Stimulated activated CD8-positive, alpha-beta memory T cell treated with anti-CD3 and anti-CD28 coated beads, Interleukin-7, amount 100 ng/mL, for 1 hour (primary cell): ENCODE data around the gene PHF5A.
A peak's percentile ranks its signal among the peaks of the same experiment; 100 is the strongest.

ENCODE experiments used
- DNase-seq, 2 donors: peaks; one replicate each; pipeline ENCODE4 v3.0.0-alpha.2; 2020; ENCODE audit warnings: low read depth in 2 of 2

PHF5A gene, protein sequence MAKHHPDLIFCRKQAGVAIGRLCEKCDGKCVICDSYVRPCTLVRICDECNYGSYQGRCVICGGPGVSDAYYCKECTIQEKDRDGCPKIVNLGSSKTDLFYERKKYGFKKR

DNA sequence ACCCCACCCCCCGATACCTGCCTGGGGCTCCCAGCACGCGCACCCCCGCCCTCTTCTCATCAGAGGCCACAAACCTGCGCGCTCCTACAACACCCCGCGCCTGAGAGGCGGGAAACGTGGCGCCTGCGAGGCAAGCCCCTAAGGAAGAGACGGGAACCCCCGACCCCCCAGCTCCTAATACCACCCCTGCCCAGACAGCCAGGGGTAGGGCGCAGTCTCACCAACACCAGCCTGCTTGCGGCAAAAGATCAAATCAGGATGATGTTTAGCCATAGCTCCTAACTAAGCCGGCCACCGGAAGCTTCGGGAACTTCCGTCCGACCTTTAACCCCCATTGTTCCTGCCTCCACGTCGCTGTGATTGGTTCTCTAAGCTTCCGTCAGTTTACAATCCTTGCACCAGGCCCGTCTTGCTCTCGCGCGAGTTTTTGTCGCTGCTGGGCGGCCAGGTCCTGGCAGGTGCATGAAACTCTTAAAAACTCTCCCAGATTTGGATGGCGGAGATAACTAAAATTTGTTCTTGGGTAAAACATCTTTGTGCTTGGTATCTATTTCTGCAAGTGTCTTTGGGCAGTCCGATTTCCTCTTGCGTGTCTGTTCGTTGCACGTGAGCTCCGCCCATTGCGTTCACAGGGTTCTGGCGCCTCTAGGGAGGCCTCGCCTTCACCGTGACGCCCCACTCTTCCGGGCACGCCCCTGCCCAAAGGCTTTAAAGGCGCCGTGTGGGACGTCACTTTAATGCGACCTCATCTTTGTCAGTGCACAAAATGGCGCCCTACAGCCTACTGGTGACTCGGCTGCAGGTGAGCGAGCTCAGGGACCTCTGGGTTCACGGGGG lies at the start of gene PHF5A, which contains the start of gene ACO2:
PHF5A (minus strand) TSS at position 312 of the 837 bp plus-strand sequence; CDS start at position 273, 39 bp downstream.
ACO2 (plus strand) TSS at position 737 of the 837 bp plus-strand sequence; CDS start at position 767, 30 bp downstream.
- DNase-seq = peak; percentile 97 to 99

DNA sequence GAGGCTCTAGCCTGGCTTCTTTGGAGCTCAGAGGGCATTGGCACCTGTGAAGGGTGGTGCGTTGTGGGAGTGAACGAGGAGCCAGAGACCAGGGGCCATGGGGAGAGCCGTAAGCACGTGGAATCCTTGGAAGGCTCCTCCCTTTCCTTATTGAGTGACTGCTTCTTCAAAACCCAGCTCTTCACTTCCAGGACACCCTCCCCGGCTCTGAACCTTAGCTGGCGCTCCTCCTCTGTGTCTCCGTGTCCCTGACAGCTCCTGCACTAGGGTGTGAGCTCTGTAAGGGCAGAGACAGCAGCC lies 49.5 kb upstream of the PHF5A start:
- DNase-seq = no peak

DNA sequence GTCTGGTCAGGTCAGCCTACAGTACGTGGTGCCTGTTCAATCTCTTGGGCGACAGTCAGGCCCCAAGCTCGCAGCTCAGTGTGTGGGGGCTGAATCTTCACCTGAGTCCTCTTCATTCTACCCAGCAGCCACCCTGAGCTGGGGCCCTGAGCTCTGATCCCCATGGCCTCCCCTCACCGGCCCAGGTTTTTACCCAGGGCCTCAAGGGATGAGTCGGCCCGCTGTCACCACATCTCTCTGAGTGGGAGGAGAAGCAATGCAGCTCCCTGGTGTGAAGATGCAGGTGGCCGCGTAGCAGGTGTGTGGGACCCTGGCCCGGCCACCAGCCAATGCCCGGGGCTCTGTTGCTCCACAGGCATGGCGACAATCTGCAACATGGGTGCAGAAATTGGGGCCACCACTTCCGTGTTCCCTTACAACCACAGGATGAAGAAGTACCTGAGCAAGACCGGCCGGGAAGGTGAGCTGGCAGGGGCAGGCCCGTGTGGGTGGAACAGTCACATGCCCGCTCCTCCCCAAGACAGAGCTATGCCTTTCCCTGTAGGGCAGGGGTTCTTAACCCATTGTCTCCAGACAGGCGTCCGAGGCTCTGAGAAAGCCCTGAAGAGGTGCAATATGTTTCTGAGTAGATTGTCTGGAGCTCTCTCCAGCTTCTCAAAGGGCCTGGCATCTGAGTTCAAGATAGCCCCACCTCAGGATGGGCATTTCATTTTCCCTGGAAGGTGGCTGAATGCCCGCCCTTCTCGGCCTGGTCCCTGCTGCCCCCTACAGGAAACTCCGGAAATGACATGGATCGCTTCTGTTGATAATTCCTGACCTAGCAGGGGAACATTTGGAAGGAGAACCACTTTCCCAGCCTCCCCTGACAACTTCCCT lies 48.9 kb upstream of the PHF5A start:
- DNase-seq = peak in 1 of 2 donors; percentile 17

DNA sequence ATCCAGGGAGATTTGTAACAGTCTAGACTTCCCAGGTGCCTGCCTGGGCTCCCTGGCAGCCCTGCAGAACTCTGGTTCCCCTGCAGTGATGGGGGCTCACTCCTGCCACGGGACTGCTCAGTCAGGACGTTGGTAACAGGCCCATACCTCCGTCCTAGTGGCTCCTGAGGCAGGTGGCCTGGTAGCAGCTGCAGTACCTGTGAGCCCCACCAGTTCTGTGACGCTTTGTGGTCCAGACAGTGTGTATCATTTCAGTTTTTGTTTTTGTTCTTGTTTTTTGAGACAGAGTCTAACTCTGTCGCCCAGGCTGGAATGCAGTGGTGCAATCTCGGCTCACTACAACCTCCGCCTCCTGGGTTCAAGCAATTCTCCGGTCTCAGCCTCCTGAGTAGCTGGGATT lies 48.0 kb upstream of the PHF5A start:
- no peak for DNase-seq

DNA sequence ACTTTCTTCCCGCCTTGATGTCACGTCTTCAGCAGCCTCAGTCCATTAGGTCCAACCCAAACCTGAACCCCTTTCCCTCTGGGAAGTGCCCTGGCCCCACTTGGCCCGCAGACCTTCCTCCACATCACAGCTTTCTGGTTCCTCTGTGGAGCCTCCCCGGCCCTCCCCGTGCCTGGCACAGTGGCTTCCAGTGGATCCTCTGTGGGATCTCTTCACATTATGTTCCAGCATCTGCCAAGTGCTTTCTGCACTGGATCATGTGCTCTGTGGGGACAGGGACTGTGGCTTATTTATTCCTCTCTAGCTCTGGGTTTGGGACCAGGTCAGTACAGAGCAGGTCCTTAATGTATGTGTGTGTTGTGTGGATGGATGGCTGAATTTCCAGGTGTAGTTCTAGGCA lies 44.9 kb upstream of the PHF5A start:
- DNase-seq = no peak

DNA sequence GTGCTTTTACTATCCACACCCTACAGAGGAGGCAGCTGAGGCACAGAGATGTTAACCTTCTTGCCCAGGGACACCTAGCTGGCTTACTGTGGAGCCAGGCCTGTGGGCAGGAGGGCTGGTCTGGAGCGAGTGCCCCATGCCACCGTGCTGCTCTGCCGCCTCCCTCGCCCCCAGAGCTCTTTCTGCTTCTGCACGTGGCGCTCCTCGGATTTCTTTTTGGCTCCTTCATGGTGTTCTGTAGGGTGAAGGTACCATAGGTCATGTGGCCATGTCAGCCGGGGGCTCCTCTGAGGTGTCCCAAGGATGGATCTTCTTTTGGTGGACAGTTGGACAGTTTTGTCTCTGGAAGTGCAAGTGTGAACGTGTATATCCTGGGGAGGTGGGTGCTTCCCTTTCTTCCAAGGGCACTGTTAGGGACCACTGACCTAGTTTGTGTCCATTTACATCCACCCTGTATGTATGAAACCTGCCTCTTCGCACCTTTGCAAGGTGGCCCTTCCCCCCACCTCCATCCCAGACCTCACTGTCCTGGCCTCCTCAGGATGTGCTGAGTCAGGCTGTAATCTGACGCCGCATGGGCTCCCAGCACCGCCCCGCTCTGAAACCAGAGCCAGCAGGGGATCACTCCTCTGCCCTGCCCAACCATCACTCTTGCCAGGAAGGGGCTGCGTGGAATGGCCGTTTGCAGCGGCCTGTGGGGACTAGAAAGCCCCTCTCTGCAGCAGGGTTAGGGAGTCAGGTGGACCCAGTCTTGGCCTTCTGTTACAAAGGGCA lies 44.1 kb upstream of the PHF5A start:
- DNase-seq = no peak

DNA sequence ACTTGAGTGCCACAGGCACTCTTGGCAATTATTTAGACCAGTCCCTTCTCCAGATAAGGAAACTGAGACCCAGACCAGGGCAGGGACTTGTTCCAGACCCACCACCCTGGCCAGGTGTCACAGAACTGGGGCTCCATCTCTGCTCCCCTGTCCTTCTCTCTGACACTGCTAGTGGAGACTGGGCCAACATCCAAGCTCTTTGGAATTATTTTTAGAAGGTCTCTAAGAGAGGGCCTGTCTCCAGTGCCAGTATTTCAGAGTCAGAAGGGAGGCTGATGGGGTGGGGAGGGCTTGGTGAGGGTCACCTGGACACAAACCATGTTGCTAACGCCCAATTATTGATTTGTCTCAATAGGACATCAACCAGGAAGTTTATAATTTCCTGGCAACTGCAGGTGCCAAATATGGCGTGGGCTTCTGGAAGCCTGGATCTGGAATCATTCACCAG lies 43.1 kb upstream of the PHF5A start:
- no peak for DNase-seq

DNA sequence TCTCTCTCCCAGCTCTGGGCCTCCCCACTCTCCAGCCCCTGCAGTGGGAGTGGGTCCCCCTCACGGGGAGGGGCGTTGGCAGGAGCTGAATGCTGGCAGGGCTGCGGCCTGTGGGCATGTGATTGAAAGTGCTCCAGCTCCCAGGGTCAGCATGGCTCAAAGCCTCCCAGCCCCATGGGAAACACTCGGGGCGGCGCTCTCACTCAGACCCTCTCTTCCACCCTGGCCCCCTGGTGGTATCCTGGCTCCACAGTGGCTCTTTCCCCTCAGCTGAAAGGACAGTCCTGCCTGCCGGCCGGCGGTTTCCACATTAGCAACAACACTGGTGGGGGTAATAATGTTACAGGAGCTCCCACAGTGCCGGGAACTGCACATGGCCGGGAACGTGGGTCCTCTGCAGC lies 40.3 kb upstream of the PHF5A start:
- DNase-seq = no peak

DNA sequence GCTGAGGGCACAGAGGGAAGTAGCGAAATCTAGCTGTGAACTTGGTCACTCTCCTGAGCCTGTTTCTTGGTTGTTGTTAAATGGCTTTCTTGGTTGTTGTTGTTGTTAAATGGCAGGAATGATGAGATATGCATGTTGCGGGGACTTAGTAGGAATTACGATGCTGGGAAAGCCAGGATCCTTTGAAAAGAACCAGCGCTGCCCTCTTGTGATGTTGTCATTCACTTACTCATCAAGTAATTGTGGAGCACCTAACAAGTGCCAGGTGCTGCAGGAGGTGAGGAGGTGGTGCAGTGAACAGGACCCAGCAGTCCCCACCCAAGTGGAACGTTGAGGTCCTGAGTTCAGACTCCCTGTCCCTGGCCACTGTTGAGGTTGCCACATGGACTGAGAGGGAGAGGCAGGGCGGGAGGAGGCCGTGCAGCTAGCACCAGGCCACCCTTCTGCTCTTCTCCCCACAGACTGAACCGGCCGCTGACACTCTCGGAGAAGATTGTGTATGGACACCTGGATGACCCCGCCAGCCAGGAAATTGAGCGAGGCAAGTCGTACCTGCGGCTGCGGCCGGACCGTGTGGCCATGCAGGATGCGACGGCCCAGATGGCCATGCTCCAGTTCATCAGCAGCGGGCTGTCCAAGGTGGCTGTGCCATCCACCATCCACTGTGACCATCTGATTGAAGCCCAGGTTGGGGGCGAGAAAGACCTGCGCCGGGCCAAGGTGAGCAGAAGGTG lies 39.0 kb upstream of the PHF5A start:
- DNase-seq = no peak

DNA sequence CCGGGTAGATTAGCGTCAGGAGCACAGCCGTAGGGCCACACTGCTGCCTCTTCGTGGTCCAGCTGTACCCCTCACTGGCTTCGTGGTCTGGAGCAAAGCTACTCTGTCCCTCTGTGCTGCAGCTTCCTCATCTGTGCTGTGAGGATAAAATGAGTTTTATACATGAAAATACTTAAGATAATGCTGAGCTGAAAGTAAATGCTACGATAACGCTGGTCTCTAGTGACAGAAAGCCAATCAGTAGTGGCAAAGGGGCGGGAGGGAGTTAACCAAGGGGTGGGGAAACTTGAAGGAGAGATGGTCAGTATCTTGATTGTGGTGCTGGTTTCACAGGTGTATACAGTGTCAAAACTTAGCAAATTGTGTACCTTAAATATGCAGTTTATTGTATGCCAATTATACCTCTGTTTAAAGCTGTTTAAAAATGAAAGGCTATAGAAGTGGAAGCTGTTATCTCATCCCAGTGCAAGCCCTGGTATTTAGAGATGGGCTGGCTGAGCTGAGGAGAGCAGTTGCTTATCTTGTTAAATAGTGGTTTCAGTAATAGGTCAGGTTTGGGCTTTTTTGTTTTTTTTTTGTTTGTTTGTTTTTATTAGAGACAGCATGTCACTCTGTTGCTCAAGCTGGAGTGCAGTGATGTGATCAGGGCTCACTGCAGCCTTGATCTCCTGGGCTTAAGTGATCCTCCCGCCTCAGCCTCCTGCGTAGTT lies 37.2 kb upstream of the PHF5A start:
- no peak for DNase-seq

DNA sequence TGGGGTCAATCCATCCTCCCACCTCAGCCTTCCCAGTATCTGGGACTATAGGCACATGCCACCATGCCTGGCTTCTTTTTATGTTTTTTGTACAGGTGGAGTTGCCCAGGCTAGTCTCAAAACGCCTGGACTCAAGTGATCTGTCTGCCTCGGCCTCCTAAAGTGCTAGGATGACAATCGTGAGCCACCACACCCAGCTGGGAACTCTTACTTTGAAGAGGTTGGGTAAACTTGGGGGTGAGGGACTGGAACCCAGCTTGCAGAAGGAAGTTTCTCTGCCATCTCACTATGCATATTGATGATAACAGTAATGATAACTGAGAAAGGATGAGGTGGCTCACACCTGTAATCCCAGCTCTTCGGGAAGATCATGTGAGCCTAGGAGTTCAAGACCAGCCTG lies 36.3 kb upstream of the PHF5A start:
- no peak for DNase-seq

DNA sequence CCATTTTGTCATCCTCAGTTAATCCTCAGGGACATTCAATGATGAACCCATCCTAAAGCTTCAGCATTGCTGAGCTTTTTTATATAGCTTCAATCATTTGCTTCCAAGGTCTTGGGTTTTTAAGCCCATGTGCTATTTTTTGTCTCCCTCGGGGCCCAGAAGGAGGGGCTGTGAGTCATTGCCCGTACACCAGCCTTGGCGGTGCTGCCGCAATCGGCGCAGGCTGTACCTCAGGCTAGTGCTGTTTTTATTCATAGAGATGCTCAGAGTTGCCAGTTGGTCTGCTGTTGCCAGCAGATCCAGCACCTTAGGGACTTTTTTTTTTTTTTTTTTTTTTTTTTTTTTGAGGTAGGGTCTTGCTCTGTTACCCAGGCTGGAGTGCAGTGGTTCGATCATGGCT lies 35.9 kb upstream of the PHF5A start:
- no peak for DNase-seq

DNA sequence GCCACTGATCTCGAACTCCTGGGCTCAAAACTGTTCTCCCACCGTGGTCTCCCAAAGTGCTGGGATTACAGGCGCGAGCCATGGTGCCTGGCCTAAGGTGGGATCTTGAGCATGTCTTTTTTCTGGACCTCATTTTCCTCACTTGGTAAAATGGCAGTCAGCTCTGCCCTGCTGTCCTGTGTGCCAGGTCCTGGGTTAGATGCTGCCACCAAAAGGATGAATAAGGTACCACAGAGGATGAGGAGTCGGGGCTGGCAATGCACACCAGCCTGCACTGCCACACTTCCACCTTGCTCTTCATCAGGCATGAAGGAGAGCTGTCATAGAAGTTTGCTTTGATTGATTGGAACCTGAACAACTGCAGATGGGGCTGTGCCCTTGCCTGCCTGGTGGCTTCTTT lies 32.7 kb upstream of the PHF5A start:
- no peak for DNase-seq

DNA sequence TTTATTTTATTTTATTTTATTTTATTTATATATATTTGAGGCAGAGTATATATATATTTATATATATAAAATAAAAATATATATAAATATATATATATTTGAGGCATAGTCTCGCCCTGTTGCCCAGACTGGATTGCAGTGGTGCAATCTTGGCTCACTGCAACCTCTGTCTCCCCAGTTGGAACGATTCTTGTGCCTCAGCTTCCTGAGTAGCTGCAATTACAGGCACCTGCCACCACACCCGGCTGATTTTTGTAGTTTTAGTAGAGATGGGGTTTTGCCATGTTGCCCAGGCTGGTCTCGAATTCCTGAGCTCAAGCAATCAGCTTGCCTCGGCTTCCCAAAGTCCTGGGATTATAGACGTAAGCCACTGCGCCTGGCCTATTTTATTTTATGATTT lies 31.8 kb upstream of the PHF5A start:
- no peak for DNase-seq

DNA sequence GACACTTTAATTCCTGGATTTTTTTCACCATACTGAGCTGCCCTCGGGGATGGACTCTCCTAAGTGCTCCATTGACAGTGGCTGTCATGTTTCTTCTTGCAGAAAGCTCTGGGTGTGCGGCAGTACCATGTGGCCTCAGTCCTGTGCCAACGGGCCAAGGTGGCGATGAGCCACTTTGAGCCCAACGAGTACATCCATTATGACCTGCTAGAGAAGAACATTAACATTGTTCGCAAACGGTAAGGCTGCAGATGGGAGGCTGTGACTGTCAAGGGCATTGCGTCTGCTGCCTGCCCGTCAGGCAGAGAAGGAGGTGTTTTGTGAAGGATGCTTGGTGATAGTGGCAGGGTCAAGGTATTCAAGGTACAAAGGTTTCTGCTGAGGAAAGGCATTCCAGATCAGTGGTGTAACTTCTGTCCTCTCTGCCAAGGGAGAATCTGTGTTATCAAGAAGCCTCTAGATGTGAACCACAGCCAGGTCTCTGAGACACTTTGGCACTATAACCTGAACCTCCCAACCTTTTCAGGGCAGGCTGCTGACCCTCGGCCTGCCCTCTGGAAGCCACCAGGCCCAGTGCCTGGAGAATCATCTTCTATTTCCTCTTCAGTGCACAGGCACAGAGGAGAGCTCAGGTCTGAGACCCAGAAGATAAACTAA lies 31.3 kb upstream of the PHF5A start:
- DNase-seq = no peak

DNA sequence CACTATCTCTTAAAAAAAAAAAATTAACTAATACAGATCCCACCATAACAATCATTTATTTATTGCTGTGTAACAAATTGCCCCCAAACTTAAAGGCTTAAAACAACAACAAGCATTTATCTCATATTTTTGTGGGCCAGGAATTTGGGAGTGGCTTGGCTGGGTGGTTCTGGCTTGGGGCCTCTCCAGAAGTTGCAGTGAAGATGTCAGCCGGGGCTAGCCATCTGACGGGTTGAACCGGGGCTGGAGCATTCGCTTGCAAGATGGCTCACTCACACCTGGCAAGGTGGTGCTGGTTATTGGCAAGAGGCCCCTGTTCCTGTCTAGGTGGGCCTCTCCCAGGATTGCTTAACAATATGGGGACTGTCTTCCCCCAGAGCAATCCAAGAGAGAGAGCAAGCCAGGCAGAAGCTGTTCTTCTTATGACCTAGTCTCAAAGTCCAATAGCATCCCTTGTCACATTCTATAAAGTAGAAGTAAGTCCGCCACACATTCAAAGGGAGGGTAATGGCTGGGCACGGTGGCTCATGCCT lies 29.9 kb upstream of the PHF5A start:
- no peak for DNase-seq

DNA sequence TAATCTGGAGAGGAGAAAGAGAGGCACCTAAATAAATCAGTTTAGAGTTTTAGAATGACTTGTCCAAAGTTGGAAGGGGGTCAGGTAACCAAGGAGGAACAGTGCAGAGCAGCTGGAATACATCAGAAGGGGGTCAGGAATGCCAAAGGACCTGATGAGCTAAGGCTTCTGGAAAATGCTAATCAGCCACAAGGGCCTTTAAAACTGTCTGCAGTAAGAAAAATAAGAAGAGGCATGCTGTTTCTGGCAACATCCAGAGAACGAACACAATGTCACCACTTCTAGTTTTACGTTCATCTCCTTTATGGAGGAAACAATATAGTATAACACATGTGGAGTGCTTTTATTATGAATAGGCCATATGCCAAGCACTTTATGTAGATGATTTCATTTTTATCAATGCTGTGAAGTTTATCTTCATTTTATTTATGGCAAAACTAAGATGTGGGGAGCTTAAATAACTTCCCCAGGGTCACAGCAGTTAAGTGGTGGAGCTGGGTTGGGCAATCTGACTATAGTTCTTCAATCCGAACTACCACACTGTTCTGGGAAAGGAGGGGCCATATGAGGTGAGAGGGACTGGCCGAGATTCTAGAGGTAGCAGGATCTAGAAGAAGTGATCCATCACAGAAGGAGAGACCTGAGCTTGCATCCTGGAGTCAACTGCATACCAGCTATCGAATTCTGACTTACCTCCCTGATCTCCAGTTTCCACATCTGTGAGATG lies 23.0 kb upstream of the PHF5A start:
- no peak for DNase-seq

DNA sequence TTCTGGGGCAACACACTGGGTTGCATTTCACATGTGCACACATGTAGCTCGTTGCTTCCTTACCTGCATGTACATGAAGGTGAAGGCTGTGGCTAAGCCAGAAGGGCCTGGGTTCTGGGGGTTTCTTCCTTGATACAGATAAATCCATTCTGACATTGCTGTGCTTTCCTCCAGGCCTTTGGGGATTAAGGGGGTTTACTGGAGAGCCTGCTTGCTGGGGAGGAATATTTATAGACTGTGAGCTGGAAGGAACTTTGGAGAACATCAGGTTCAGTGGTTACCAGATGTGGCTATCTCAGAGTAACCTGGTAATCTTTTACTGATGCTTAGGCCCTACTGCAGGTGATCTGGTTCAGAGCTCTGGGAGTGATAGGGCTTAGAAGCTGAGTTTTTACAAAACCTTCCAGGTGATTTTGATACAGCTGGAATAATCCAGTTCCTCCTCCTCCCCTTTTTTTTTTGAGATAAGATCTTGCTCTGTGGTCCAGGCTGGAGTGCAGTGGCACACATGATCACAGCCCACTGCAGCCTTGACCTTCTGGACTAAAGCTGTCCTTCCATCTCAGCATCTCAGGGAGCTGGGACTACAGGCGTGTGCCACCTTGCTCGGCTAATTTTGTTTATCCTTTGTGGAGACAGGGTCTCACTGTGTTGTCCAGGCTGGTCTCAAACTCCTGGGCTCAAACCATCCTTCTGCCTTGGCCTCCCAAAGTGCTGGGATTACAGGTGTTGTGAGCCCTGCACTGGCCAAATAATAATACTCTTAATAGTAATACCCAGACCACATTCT lies 20.3 kb upstream of the PHF5A start:
- DNase-seq = no peak
